Neuronal stem cell (in vitro differentiated cells): ENCODE results near the gene RNASE12.

ENCODE experiments used
- DNase-seq: peaks from one replicate; pipeline ENCODE4 v3.0.0-alpha.2; 2013; ENCODE audit warnings: low spot score
- H2AFZ ChIP-seq: one replicate; pipeline ENCODE4 v1.6.1; 2013; ENCODE audit warnings: mild to moderate bottlenecking, low read length, inconsistent platforms
- H2AK5ac ChIP-seq: 2 replicates; pipeline ENCODE4 v1.6.1; 2013; ENCODE audit warnings: low read depth, mild to moderate bottlenecking, inconsistent platforms, low read length, moderate library complexity, mixed read lengths
- H2BK120ac ChIP-seq: 2 replicates; pipeline ENCODE4 v1.6.1; 2013; ENCODE audit warnings: low read depth, mild to moderate bottlenecking, inconsistent platforms, low read length, moderate library complexity, mixed read lengths
- H2BK12ac ChIP-seq: one replicate; pipeline ENCODE4 v1.6.1; 2013; ENCODE audit warnings: low read length, inconsistent platforms
- H2BK15ac ChIP-seq: 2 replicates; pipeline ENCODE4 v1.6.1; 2013; ENCODE audit warnings: mild to moderate bottlenecking, low read length, inconsistent platforms, mixed read lengths
- H2BK5ac ChIP-seq: one replicate; pipeline ENCODE4 v1.6.1; 2013; ENCODE audit warnings: inconsistent platforms, mild to moderate bottlenecking, low read length, moderate library complexity
- H3K14ac ChIP-seq: one replicate; pipeline ENCODE4 v1.6.1; 2013; ENCODE audit warnings: low read length, inconsistent platforms
- H3K18ac ChIP-seq: 2 replicates; pipeline ENCODE4 v1.6.1; 2013; ENCODE audit warnings: low read length, inconsistent platforms
- H3K23ac ChIP-seq: 2 replicates; pipeline ENCODE4 v1.6.1; 2013; ENCODE audit warnings: low read depth, mild to moderate bottlenecking, mixed read lengths, low read length, inconsistent platforms; ENCODE audit not compliant: poor library complexity
- H3K27ac ChIP-seq: replicated peaks from 3 replicates; pipeline ENCODE4 v1.5.1; 2013; ENCODE audit warnings: low read length, inconsistent platforms
- H3K27me3 ChIP-seq, 3 experiments: 2 replicates each; pipeline ENCODE4 v1.6.1; 2013; ENCODE audit warnings: low read length in 3 of 3, mild to moderate bottlenecking in 2 of 3, inconsistent platforms in 1 of 3, low read depth in 1 of 3, mixed read lengths in 1 of 3, moderate library complexity in 1 of 3; ENCODE audit not compliant: control insufficient read depth in 3 of 3, insufficient read depth in 3 of 3
- H3K36me3 ChIP-seq, 2 donors: replicated peaks in 1 of 2; 2 replicates each; pipeline ENCODE4 v1.6.1; 2013; ENCODE audit warnings: low read length in 2 of 2; ENCODE audit not compliant: control insufficient read depth in 2 of 2, insufficient read depth in 2 of 2
- H3K4ac ChIP-seq: 2 replicates; pipeline ENCODE4 v1.6.1; 2013; ENCODE audit warnings: inconsistent platforms, mild to moderate bottlenecking, low read length, moderate library complexity
- H3K4me1 ChIP-seq, 2 donors: 1 replicate in 1 of 2; 2 replicates in 1 of 2; pipeline ENCODE4 v1.6.1; 2013; ENCODE audit warnings: low read length in 2 of 2, low read depth in 1 of 2; ENCODE audit not compliant: control insufficient read depth in 2 of 2, insufficient read depth in 1 of 2
- H3K4me2 ChIP-seq: one replicate; pipeline ENCODE4 v1.6.1; 2013; ENCODE audit warnings: mild to moderate bottlenecking, low read length, inconsistent platforms; ENCODE audit not compliant: insufficient read depth, poor library complexity, severe bottlenecking
- H3K4me3 ChIP-seq, 2 donors: 2 replicates each; pipeline ENCODE4 v1.5.1; 2013; ENCODE audit warnings: low read length in 2 of 2, mild to moderate bottlenecking in 2 of 2, inconsistent platforms in 1 of 2, moderate library complexity in 1 of 2
- H3K79me1 ChIP-seq: one replicate; pipeline ENCODE4 v1.6.1; 2013; ENCODE audit warnings: low read depth, mild to moderate bottlenecking, inconsistent platforms, low read length, moderate library complexity
- H3K9ac ChIP-seq: one replicate; pipeline ENCODE4 v1.6.1; 2013; ENCODE audit warnings: mild to moderate bottlenecking, low read depth, low read length, inconsistent platforms; ENCODE audit not compliant: poor library complexity
- H3K9me3 ChIP-seq, 2 donors: replicated peaks in 1 of 2; 2 replicates each; pipeline versions ENCODE3 to v1.6.1; 2013; ENCODE audit warnings: low read length in 2 of 2, mild to moderate bottlenecking in 2 of 2, inconsistent platforms in 1 of 2, low read depth in 1 of 2, mixed read lengths in 1 of 2, moderate library complexity in 1 of 2; ENCODE audit not compliant: control insufficient read depth in 2 of 2, insufficient read depth in 1 of 2
- H4K8ac ChIP-seq: one replicate; pipeline ENCODE4 v1.6.1; 2013; ENCODE audit warnings: low read depth, mild to moderate bottlenecking, inconsistent platforms, low read length, moderate library complexity
- H4K91ac ChIP-seq: one replicate; pipeline ENCODE4 v1.6.1; 2013; ENCODE audit warnings: low read length, low read depth, mild to moderate bottlenecking, inconsistent platforms; ENCODE audit not compliant: poor library complexity
- WGBS, 2 donors: extraction: QIAGEN DNeasy Blood & Tissue Kit; methylation state at CpG; one replicate each; pipeline ENCODE4 v1.1.7; 2013; ENCODE audit warnings: missing lambda C conversion rate in 2 of 2, mixed read lengths in 1 of 2; ENCODE audit not compliant: insufficient read length in 2 of 2, insufficient replicate concordance in 1 of 2; ENCODE audit errors: extremely low coverage in 2 of 2; 5-methylcytosine and 5-hydroxymethylcytosine counted together

RNASE12 gene

DNA sequence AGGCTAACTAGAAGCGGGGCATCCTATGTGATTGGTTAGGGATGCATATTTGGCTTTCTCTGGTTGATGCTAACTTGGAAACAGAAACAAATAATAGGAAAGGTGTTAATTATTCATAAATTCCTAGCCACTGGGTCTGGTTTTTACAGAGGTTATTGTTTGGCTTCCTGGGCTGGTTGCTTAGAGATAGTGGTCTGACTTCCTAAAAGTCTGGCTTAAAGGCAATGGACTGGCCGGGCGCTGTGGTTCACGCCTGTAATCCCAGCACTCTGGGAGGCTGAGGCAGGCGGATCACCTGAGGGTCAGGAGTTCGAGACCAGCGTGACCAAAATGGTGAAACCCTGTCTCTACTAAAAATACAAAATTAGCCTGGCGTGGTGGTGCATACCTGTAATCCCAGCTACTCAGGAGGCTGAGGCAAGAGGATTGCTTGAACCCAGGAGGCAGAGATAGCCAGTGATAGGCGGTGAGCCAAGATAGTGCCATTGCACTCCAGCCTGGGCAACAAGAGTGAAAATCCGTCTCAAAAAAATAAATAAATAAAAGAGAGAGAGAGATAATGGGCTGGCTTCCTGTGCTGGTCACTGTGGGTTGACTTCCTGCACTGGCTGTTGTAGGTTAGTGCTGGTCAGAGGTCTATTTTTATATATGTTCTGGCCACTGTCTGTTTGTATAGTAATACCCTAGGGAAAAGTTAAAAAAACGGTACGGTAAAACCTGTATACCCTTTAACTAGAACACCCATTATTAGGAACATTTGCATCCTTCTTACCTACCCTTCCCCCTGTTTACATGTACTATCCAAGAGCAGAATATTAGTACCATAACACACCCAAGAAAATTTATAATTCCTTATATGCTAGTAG lies 26.2 kb upstream of the RNASE12 start:
- no peak overlapping the region for H2AK5ac ChIP-seq
- H2BK15ac ChIP-seq = no peak overlapping the region
- H3K14ac ChIP-seq = no peak overlapping the region
- H2AFZ ChIP-seq = no peak overlapping the region
- no peak overlapping the region for H2BK5ac ChIP-seq
- H4K91ac ChIP-seq = no peak overlapping the region
- no peak overlapping the region for H3K4me3 ChIP-seq
- no peak overlapping the region for H3K23ac ChIP-seq
- H3K79me1 ChIP-seq = no peaks in the 10 kb centered on the region
- H3K36me3 ChIP-seq = no peaks in the 10 kb centered on the region
- H3K18ac ChIP-seq = no peak overlapping the region
- H2BK120ac ChIP-seq = no peak overlapping the region
- peaks cover 0 to under 1% of the 10 kb centered on the region in 2 donors for H3K4me1 ChIP-seq
- no CpG with 5 or more reads among the region's 12 CpGs for WGBS, 2 donors
- no peak overlapping the region for H2BK12ac ChIP-seq
- peaks cover 0 to 17% (median 0%) of the 10 kb centered on the region in 3 experiments for H3K27me3 ChIP-seq
- no peak for DNase-seq
- H3K27ac ChIP-seq = no peak overlapping the region
- H3K4me2 ChIP-seq = no peak overlapping the region
- H3K9ac ChIP-seq = no peak overlapping the region
- H3K4ac ChIP-seq = no peak overlapping the region
- no peak overlapping the region for H4K8ac ChIP-seq
- no peaks in the 10 kb centered on the region for H3K9me3 ChIP-seq

DNA sequence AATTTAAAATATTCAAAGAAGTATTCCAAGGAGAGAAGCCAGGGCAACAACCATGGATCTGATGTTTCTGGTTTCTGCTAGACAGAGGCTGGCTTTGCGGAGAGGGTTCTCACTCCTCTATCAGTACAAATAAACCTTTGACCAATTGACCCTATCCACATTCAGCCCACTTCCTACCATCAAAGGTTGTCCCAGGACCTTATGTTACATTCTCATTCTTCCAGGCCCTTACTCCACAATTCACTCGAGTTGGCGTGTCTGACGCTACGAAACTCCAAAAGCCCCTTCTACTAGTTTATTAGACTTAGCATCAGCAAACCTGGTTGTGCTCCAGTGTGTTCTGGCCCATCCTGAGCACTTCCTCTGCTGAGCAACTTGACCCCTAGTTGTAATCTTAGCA lies 24.8 kb upstream of the RNASE12 start:
- Histone ChIP-seq H2BK12ac (no peak overlapping the region), H3K18ac (no peak overlapping the region), H4K91ac (no peak overlapping the region), H2BK5ac (no peak overlapping the region), H3K27ac (no peak overlapping the region), H3K36me3 (no peaks in the 10 kb centered on the region), H3K14ac (no peak overlapping the region), H3K23ac (no peak overlapping the region), H3K4me1 (no peaks in the 10 kb centered on the region), H3K4me3 (no peak overlapping the region), H3K79me1 (no peaks in the 10 kb centered on the region), H4K8ac (no peak overlapping the region), H2BK15ac (no peak overlapping the region), H3K4me2 (no peak overlapping the region), H3K4ac (no peak overlapping the region), H2BK120ac (no peak overlapping the region), H2AFZ (no peak overlapping the region), H3K9ac (no peak overlapping the region), H2AK5ac (no peak overlapping the region), H3K9me3 (no peaks in the 10 kb centered on the region), H3K27me3 (peaks cover 0 to 8% (median 3%) of the 10 kb centered on the region in 3 experiments)
- DNase-seq = no peak
- no CpG with 5 or more reads among the region's 5 CpGs for WGBS, 2 donors

GRCh38 chr14:20614038-20614840 lies 23.1 kb upstream of the RNASE12 start:
- H3K18ac ChIP-seq = no peak overlapping the region
- no peaks in the 10 kb centered on the region for H3K9me3 ChIP-seq
- H3K14ac ChIP-seq = no peak overlapping the region
- H2BK12ac ChIP-seq = no peak overlapping the region
- H4K91ac ChIP-seq = no peak overlapping the region
- no peak overlapping the region for H4K8ac ChIP-seq
- no peak overlapping the region for H2BK5ac ChIP-seq
- no peak overlapping the region for H3K23ac ChIP-seq
- no peak overlapping the region for H2AK5ac ChIP-seq
- no peak overlapping the region for H2BK120ac ChIP-seq
- peak overlapping the region; percentile 33 for H3K27ac ChIP-seq
- no peaks in the 10 kb centered on the region for H3K79me1 ChIP-seq
- H3K27me3 ChIP-seq = peaks cover 0 to 3% (median 3%) of the 10 kb centered on the region in 3 experiments
- H3K4me3 ChIP-seq = peak overlapping the region; percentile 59 to 82
- no peak overlapping the region for H3K4ac ChIP-seq
- no peak overlapping the region for H2BK15ac ChIP-seq
- peak overlapping the region; percentile 83 for H2AFZ ChIP-seq
- H3K9ac ChIP-seq = no peak overlapping the region
- peak overlapping the region; percentile 35 for H3K4me2 ChIP-seq
- no peaks in the 10 kb centered on the region for H3K4me1 ChIP-seq
- no peaks in the 10 kb centered on the region for H3K36me3 ChIP-seq
- DNase-seq = no peak
- WGBS, 2 donors = no CpG with 5 or more reads among the region's 17 CpGs
